Psoas muscle (tissue), 8 donors: Measurements from ENCODE around the gene PPARG. TPM values are rescaled to one million over a fixed set of nuclear protein-coding genes. Genes with fewer than 3 reads are reported as not detected.

Experiments
- ATAC-seq, 4 donors: fragments of 200-7000 bp; cut with Tn5 transposase; one replicate each; pipeline ENCODE4 v1.9.1; 2020; ENCODE audit warnings: moderate library complexity in 3 of 4, mild to moderate bottlenecking in 2 of 4
- DNase-seq, 2 donors: peaks; one replicate each; pipeline ENCODE4 v3.0.0-alpha.2; 2020
- H3K27ac ChIP-seq: fragments of 200-600 bp; one replicate; pipeline ENCODE4 v1.8.0; 2022
- H3K27me3 ChIP-seq, 3 donors: fragments of 200-600 bp in 1 of 3; one replicate each; pipeline versions ENCODE4 v1.6.1 to v1.8.0; 2013 to 2022; ENCODE audit warnings: low read length in 2 of 3, mild to moderate bottlenecking in 2 of 3, moderate library complexity in 1 of 3; ENCODE audit not compliant: insufficient read depth in 3 of 3
- H3K36me3 ChIP-seq, 2 donors: fragments of 200-600 bp in 1 of 2; one replicate each; pipeline versions ENCODE4 v1.6.1 to v1.8.0; 2013 to 2022; ENCODE audit warnings: low read depth in 1 of 2, mild to moderate bottlenecking in 1 of 2, moderate library complexity in 1 of 2; ENCODE audit not compliant: insufficient read depth in 1 of 2
- H3K4me1 ChIP-seq: fragments of 200-600 bp; one replicate; pipeline ENCODE4 v1.8.0; 2022
- H3K4me3 ChIP-seq: fragments of 200-600 bp; one replicate; pipeline ENCODE4 v1.8.0; 2022; ENCODE audit warnings: mild to moderate bottlenecking
- H3K9me3 ChIP-seq: fragments of 200-600 bp; one replicate; pipeline ENCODE4 v1.8.0; 2022
- CTCF ChIP-seq: fragments of 200-600 bp; IDR thresholded peaks from one replicate; pipeline ENCODE4 v1.8.0; 2022; ENCODE audit warnings: antibody characterized with exemption
- WGBS, 3 donors: extraction: QIAGEN DNeasy Blood & Tissue Kit; methylation state at CpG; one replicate each; pipeline versions ENCODE4 v1.1.6 to v1.1.7; 2013; 5-methylcytosine and 5-hydroxymethylcytosine counted together
- intact Hi-C, 2 donors: fragments of 100-400 bp; cut with DNase I; formaldehyde crosslinking; loops; one replicate each; pipeline versions ENCODE4 v1.11.0 to v1.14.2; 2022
- polyA plus RNA-seq, 3 donors: library from polyadenylated mRNA; stranded (reverse); fragments of 200-250 nt; gene quantifications; one replicate each; pipeline ENCODE4 v1.2.3, GENCODE V29; 2013
- total RNA-seq, 4 donors: library from RNA; stranded (reverse); fragmentation: NEBNext Ultra II Directional in 2 of 4; extraction: Animal tissue kit (Norgen Biotek cat#: 25700) in 2 of 4; gene quantifications; one replicate each; pipeline versions ENCODE4 v1.2.1 to v1.2.4, GENCODE V29; 2021 to 2023
- donor health status: healthy with polysubstance abuse.
- donor health status: DM: no; HTN: no; CAD: no; lungs with moderate emphysema.
- donor health status: Bipolar disorder and iron deficiency.
- donor health status: healthy.
- donor health status: DM: yes; HTN: yes; CAD: no.
- donor health status: DM: no; HTN: no; CAD: no.
- donor health status: DM: no; HTN: no; CAD: no.
- donor health status: DM: yes; HTN: yes; CAD: no.

PPARG gene
- total and polyA plus RNA-seq, 7 donors: 3.1 to 6.8 (median 4.3) TPM

- Histone ChIP-seq H3K4me1 (no peaks in the 10 kb centered on the region), H3K9me3 (peaks cover 5% of the 10 kb centered on the region), H3K27me3 (peaks cover 0 to 41% (median 3%) of the 10 kb centered on the region in 3 donors), H3K27ac (peak overlapping the region; percentile 60), H3K36me3 (no peaks in the 10 kb centered on the region), H3K4me3 (peak overlapping the region; percentile 74)
- DNase-seq: peak; percentile 20 to 51
- 12 to 25% (median 18%) methylated on average over 24 to 33 of the region's 33 CpGs for WGBS, 3 donors
- TF ChIP-seq CTCF: no peak
- intact Hi-C loops: no loop called here
- peak in 2 of 4 donors; percentile 8 to 19 for ATAC-seq
These were observed 1.7 kb upstream of the PPARG start for GRCh38 chr3:12286927-12287726.

GRCh38 chr3:12287727-12288181 is 1.1 kb upstream of the PPARG start:
- ATAC-seq (peak; percentile 36 to 73 (median 64)), DNase-seq (peak; percentile 39 to 60)
- no peaks in the 10 kb centered on the region for H3K4me1 ChIP-seq
- peak overlapping the region; percentile 58 for H3K27ac ChIP-seq
- 0 to 2% (median 2%) methylated on average over 18 to 54 of the region's 63 CpGs for WGBS, 3 donors
- peaks cover 5% of the 10 kb centered on the region for H3K9me3 ChIP-seq
- H3K4me3 ChIP-seq: peak overlapping the region; percentile 74
- intact Hi-C loops: no loop called here
- no peak for TF ChIP-seq CTCF
- H3K27me3 ChIP-seq: peaks cover 0 to 41% (median 3%) of the 10 kb centered on the region in 3 donors
- H3K36me3 ChIP-seq: no peaks in the 10 kb centered on the region

- WGBS, 3 donors: 47 to 49% (median 48%) methylated on average over 3 of the region's 3 CpGs
- peak overlapping the region; percentile 74 for H3K4me3 ChIP-seq
- H3K9me3 ChIP-seq: peaks cover 5% of the 10 kb centered on the region
- DNase-seq: no peak
- no peaks in the 10 kb centered on the region for H3K4me1 ChIP-seq
- no peak overlapping the region for H3K27ac ChIP-seq
- TF ChIP-seq CTCF: no peak
- no peak for ATAC-seq
- intact Hi-C loops: no loop called here
- H3K27me3 ChIP-seq: peaks cover 0 to 41% (median 3%) of the 10 kb centered on the region in 3 donors
- H3K36me3 ChIP-seq: no peaks in the 10 kb centered on the region
These were observed 654 bp downstream of the PPARG start for GRCh38 chr3:12289524-12289923.

- H3K27ac ChIP-seq: no peak overlapping the region
- no peak overlapping the region for H3K4me3 ChIP-seq
- H3K36me3 ChIP-seq: no peaks in the 10 kb centered on the region
- DNase-seq (no peak), ATAC-seq (no peak)
- peaks cover 0 to 14% (median 0%) of the 10 kb centered on the region in 3 donors for H3K27me3 ChIP-seq
- TF ChIP-seq CTCF: no peak
- H3K9me3 ChIP-seq: no peaks in the 10 kb centered on the region
- no peaks in the 10 kb centered on the region for H3K4me1 ChIP-seq
- intact Hi-C loops: no loop called here
- 66 to 77% (median 77%) methylated on average over 9 of the region's 9 CpGs for WGBS, 3 donors
These were observed 3.9 kb downstream of the PPARG start for GRCh38 chr3:12292770-12293169.
